Stimulated activated CD8-positive, alpha-beta memory T cell treated with anti-CD3 and anti-CD28 coated beads, Interleukin-4, amount 100 ng/mL, for 48 hours (primary cell): Measurements from ENCODE around the gene STK31.
"Not testable (repeated sequence)": the region's sequence is repeated elsewhere in the genome, so short reads cannot be mapped to it uniquely, and the experiment has no call there.

Experiments
- DNase-seq: peaks from one replicate; pipeline ENCODE4 v3.0.0-alpha.2; 2020

Gene STK31

GRCh38 chr7:23710000-23710399 lies at the start of gene STK31:
Gene STK31, plus strand, starts transcription at chr7:23710219. Its CDS starts 67 bp downstream, at chr7:23710286.
- no peak for DNase-seq

GRCh38 chr7:23661385-23661784 lies 48.6 kb upstream of the STK31 start:
- DNase-seq = no peak

- no peak for DNase-seq
Measured at GRCh38 chr7:23662124-23662983, 47.7 kb upstream of the STK31 start.

GRCh38 chr7:23662984-23663313 lies 47.1 kb upstream of the STK31 start:
- DNase-seq = no peak

GRCh38 chr7:23664122-23664521 lies 45.9 kb upstream of the STK31 start:
- no peak for DNase-seq

GRCh38 chr7:23672033-23672432 lies 38.0 kb upstream of the STK31 start:
- DNase-seq = no peak

GRCh38 chr7:23679898-23680413 lies 30.1 kb upstream of the STK31 start, which contains the start of gene FAM221A:
Gene FAM221A, plus strand, starts transcription at chr7:23680199. Its CDS starts 20 bp downstream, at chr7:23680219.
- DNase-seq = peak; percentile 85

GRCh38 chr7:23680414-23681405 lies 29.3 kb upstream of the STK31 start:
- DNase-seq = peak; percentile 57

GRCh38 chr7:23684041-23684440 lies 26.0 kb upstream of the STK31 start:
- not testable (repeated sequence) for DNase-seq

GRCh38 chr7:23685731-23686130 lies 24.3 kb upstream of the STK31 start:
- no peak for DNase-seq

GRCh38 chr7:23687011-23687410 lies 23.0 kb upstream of the STK31 start:
- DNase-seq = no peak

- DNase-seq = no peak
Measured at GRCh38 chr7:23689165-23689564, 20.9 kb upstream of the STK31 start.

GRCh38 chr7:23691320-23691719 lies 18.7 kb upstream of the STK31 start:
- no peak for DNase-seq

- no peak for DNase-seq
Measured at GRCh38 chr7:23693224-23693623, 16.8 kb upstream of the STK31 start.

GRCh38 chr7:23696916-23697441 lies 13.0 kb upstream of the STK31 start:
- DNase-seq = peak; percentile 76

- DNase-seq = no peak
Measured at GRCh38 chr7:23698822-23699221, 11.2 kb upstream of the STK31 start.

- DNase-seq = no peak
Measured at GRCh38 chr7:23700046-23700445, 10.0 kb upstream of the STK31 start.

- no peak for DNase-seq
Measured at GRCh38 chr7:23709081-23709750, 803 bp upstream of the STK31 start.

- no peak for DNase-seq
Measured at GRCh38 chr7:23712368-23713284, 2.6 kb downstream of the STK31 start.

GRCh38 chr7:23713285-23714149 lies 3.5 kb downstream of the STK31 start:
- DNase-seq = no peak

- DNase-seq = no peak
Measured at GRCh38 chr7:23714150-23714464, 4.1 kb downstream of the STK31 start.
